ENCODE results near the gene CRISP2. TPM values are rescaled to one million over a fixed set of nuclear protein-coding genes. Genes with fewer than 3 reads are reported as not detected.

CRISP2 gene
- total and polyA plus RNA-seq, 2 of the 8 experiments (the other 6 are each of a cell fraction or from before 2014, with no cell fraction given): 0.06 TPM; not detected in 1

DNA sequence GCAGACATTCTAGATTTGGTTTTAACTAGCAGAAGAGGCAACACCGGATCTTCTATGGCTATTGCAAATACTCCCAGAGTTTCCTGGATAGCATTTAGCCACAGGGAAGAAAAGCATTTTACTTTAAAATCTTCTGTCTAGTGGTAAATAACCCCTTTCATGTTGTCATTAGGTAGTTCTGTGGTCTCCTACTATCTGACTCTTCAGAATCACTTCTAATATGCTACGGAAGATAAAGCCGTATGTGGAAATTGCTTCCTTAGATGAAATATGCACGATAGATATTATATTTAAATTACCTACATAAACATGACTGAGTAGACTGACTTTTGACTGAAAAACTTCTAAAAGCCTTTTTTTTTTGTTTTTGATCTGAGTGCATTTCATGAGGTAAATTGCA is 30.1 kb upstream of the CRISP2 start:
- Histone ChIP-seq H2BK20ac (ENCODE audit: low read length) (no peak overlapping the region), H3K79me2 (ENCODE audit: control insufficient read depth in 1 of 2, insufficient read depth in 2 of 2, low read length in 2 of 2) (no peaks in the 10 kb centered on the region), H3K4ac (replicated peaks; ENCODE audit: insufficient read length, low read depth, low read length) (no peak overlapping the region), H4K8ac (ENCODE audit: extremely low read depth, insufficient read depth, low read length) (no peak overlapping the region), H3K14ac (ENCODE audit: insufficient read length) (no peak overlapping the region), H3K36me3 (ENCODE audit: control insufficient read depth in 2 of 4, insufficient read depth in 4 of 4, low read length in 3 of 4) (no peaks in the 10 kb centered on the region), H3K18ac (ENCODE audit: extremely low read depth, low read length) (no peak overlapping the region), H3K27me3 (replicated peaks in 1 of 4; ENCODE audit: control insufficient read depth in 3 of 4, extremely low read depth in 1 of 4, insufficient read depth in 3 of 4, low read length in 3 of 4) (no peaks in the 10 kb centered on the region), H3K79me1 (ENCODE audit: low read depth, low read length) (no peaks in the 10 kb centered on the region), H3K9ac (replicated peaks in 1 of 4; ENCODE audit: extremely low read depth in 1 of 4, low read depth in 3 of 4, low read length in 3 of 4) (no peak overlapping the region), H3K23me2 (ENCODE audit: low read depth, low read length) (no peaks in the 10 kb centered on the region; the same call in 1 of the 2 replicates), H3K27ac (ENCODE audit: low read depth, low read length) (no peak overlapping the region), H4K5ac (ENCODE audit: insufficient read length, low read depth, low read length) (no peak overlapping the region), H3K4me1 (replicated peaks in 1 of 4; ENCODE audit: control insufficient read depth in 3 of 4, insufficient read depth in 4 of 4, low read length in 3 of 4) (no peaks in the 10 kb centered on the region), H3K4me3 (ENCODE audit: extremely low read depth in 1 of 4, insufficient read depth in 2 of 4, low read depth in 3 of 4, low read length in 4 of 4) (no peak overlapping the region), H2AFZ (ENCODE audit: low read length) (no peak overlapping the region), H3K4me2 (ENCODE audit: insufficient read depth in 1 of 2, low read depth in 2 of 2, low read length in 2 of 2) (no peak overlapping the region), H3K23ac (ENCODE audit: insufficient read length) (no peak overlapping the region), H4K20me1 (replicated peaks in 1 of 2; ENCODE audit: control insufficient read depth in 1 of 2, insufficient read depth in 2 of 2, low read length in 2 of 2) (no peaks in the 10 kb centered on the region), H2AK5ac (ENCODE audit: low read depth, low read length) (no peak overlapping the region), H4K91ac (replicated peaks; ENCODE audit: insufficient read length, low read length) (no peak overlapping the region), H3K56ac (replicated peaks; ENCODE audit: insufficient read length, low read depth, low read length) (no peak overlapping the region), H3K9me3 (ENCODE audit: insufficient read depth in 2 of 2, low read depth in 1 of 2, low read length in 1 of 2) (no peaks in the 10 kb centered on the region), H2BK12ac (ENCODE audit: low read depth, low read length) (no peak overlapping the region), H2BK5ac (ENCODE audit: low read depth, low read length) (no peak overlapping the region), H2BK15ac (ENCODE audit: low read length) (no peak overlapping the region), H2BK120ac (replicated peaks; ENCODE audit: low read depth, low read length) (no peak overlapping the region)
- CTCF ChIA-PET (ENCODE audit: partially characterized antibody): no interaction called here
- TF ChIP-seq SIN3A (conservative IDR thresholded peaks at IDR 0.05 in 1 of 2, IDR thresholded peaks at IDR 0.05 in 1 of 2; ENCODE audit: low read depth in 1 of 2, low read length in 2 of 2): no peak
- no peak for TF ChIP-seq CTBP2 (IDR thresholded peaks at IDR 0.05; ENCODE audit: borderline replicate concordance, insufficient read depth, insufficient read length, low read length)
- TF ChIP-seq EP300 (IDR thresholded peaks at IDR 0.05; ENCODE audit: borderline replicate concordance in 1 of 2, low read depth in 2 of 2, low read length in 2 of 2): no peak
- TF ChIP-seq NRF1 (IDR thresholded peaks at IDR 0.05; ENCODE audit: low read depth, low read length): no peak
- no peak for TF ChIP-seq GTF2F1 (IDR thresholded peaks at IDR 0.05; ENCODE audit: borderline replicate concordance, low read depth, low read length)
- TF ChIP-seq RBBP5 (IDR thresholded peaks at IDR 0.05; ENCODE audit: borderline replicate concordance, low read depth, low read length): no peak
- no peak for TF ChIP-seq KDM1A (IDR thresholded peaks at IDR 0.05; ENCODE audit: borderline replicate concordance, low read length)
- WGBS, 2 experiments (ENCODE audit: extremely low coverage in 1 of 2, insufficient coverage in 1 of 2, insufficient read length in 1 of 2, insufficient replicate concordance in 2 of 2, low coverage in 1 of 2, low lambda C conversion rate in 2 of 2, missing lambda C conversion rate in 1 of 2): 96% methylated on average over 4 of the region's 4 CpGs; no CpG with 5 or more reads in 1 of the 2 experiments
- POLR2A ChIA-PET (ENCODE audit: partially characterized antibody): no interaction called here
- FAIRE-seq: no peak
- no peak for DNase-seq (ENCODE audit: low read depth in 1 of 2, low spot score in 2 of 2)

All from H1 (cell line).